SHP77 (cell line): ENCODE results near the gene LCAT.

Source experiments
- DNase-seq, 2 experiments: peaks; one replicate each; lab custom pipeline; 2025; lab: John Stamatoyannopoulos, UW

Gene LCAT

DNA sequence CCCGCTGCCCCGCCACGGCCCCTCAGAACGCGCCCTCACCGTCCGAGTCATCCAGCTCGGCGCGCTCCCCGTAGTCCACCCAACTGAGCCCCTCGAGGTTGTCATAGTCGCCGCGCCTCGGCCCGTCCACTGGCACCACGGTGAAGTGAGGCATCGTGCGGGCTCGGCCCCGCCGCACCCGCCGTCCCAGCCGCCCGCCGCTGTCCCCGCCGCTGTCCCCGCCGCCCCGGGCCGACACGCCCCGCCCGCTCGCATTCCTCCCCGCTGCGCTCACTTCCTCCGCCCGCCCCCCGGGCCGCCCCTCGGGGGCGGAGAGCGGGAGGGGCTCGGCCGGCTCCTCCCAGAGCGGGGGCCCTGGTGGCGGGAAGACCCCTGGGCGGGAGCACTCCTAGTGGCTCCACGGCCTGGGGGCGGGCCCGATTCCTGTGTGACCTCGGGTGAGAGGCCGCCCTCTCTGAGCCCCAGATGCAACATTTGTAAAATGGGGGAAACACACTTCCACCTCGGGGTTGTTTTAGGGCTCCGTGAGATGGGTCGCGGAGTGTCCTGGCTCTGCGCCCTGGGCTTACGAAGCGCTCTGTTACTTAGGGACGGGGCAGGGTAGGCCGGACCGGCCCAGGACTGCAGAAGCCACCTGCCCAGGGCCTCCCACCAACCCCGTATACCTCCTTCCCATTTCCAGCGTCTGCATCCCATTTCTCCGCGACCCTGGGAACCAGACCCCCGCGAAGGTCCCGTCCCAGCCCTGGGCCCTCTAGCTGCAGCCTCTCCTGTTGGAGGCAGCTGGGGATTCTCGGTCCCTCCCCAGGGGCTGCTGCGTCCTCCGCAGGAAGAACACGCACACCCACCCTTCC lies 24.7 kb upstream of the LCAT start, which contains the start of gene SLC12A4:
Gene SLC12A4 (minus strand): TSS at position 238 of the 854 bp plus-strand sequence. CDS start 84 bp downstream, at position 154.
- peak in 1 of 2 experiments; percentile 30 for DNase-seq

DNA sequence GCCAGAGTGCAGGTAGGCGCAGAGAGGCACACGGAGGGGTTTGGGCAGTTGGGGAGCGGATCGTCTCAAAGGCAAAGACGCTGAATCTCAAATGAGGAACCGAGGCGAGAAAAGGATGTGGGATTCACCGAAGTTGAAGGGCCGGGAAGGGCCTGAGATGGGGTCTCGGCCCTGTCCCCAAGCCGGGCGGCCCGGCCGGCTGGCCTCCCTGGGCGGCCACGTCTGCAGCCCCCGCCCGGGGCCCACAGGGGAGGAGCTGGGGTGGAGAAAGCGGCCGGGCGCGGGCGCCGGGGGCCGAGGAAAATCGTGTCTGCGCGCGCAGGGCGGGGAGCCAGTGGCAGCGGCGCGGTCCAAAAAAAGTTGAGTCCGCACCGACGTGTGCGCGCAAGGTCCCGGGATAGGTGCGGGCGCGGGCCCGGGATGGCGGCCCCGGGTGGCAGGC lies 24.1 kb upstream of the LCAT start:
- no peak for DNase-seq

DNA sequence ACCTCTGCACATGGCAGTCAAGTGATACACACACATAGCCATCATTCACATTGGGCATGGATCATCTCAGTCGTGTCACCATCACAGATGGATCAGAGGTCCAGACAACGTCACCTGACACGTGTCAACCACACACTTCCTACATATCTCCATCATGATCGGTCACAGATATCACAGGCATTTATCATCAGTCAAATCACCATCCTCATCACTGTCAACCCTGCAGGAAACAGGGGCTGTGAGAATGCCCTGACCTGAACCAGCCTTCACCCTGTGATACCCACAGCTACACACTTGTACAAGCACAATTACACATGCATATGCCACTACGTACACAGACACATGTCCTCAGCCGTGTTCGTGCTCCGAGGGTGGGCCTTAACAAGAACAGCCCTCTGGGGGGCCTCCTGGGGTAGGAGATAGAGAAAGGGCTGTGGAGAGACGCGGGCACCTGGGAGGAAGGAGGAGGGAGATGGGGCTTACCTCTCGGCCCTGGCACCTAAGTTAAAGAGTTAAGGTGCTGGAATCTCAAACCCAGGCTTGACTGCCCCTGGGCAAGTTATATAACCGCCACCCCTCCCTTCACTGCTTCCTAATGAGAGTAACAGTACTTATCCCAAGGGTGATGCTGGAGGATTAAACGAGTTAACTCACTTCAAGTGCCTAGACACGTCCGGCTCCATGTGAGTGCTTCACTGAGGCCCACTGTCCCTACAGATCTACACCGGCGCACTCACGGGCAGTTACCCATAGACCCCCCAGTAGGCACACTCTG lies 23.4 kb upstream of the LCAT start:
- no peak for DNase-seq

DNA sequence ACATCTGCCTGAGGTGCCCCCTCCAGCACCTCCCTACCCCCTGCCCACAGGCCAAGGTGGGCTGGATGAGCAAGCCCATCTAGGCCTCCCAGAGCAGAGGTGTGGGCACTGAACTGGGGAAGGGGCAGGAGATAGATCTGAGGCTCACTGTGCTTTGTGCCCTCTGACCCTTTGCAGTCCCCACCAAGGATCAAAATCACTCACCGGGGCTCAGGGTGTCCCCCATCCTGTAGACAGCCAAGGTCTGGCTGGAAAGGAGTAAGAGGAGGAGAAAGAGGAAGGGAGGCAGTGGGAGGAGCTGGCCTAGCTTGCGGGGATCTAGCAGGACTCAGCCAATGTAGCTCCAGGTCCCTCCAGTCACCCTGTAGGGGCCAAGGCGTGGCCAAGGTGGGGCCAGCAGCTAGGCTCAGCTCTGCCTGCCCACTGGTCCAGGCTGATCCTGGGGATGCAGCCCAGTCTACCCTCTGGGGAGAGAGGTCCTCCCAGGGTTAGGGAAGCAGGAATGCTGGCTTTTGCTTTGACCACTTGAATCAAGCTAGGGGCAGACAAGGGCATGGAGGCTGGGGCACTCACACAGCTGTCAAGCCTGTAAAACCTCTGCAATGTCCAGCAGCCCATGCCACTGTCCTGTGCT lies 22.7 kb upstream of the LCAT start:
- no peak for DNase-seq

DNA sequence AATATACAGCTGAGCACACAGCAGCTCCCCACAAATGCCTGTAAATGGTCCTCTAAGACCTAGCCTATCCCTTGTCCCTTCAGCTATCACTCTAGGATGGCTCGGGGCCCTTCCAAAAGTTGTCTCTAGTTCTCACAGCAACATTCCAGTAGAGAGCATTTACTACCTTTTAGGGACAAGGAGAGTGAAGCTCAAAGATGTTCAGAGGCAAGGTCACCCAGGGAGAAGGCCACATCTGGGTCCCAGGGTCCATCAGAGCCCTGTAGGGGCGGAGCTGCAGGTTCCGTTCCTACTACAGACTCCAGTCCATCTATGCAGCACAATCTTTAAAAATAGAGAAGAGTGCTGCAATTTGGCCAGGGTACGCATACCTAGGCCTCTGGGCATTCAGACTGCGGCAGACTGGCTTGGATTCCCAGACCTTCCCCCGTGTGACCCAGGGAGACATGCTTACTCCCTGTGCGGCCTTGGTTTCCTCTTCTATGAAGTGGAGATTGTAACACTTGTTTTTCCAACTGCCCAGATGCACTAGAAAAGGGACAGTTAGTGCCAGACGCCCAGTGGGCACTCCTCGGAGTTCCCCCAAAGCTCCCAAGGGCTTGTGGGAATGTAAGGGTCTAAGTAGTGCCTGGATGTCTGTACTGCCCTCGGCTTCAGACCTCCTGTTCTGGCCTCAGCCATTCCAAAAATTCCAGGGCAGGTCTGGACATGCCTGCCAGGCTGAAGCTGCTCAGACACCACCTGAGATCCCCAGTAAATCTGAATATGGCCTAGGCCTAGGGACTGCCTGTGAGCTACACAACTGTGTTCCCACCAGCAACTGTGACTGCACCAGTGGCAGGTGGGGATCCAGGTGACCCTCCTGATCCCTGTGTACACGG lies 22.0 kb upstream of the LCAT start:
- no peak for DNase-seq

DNA sequence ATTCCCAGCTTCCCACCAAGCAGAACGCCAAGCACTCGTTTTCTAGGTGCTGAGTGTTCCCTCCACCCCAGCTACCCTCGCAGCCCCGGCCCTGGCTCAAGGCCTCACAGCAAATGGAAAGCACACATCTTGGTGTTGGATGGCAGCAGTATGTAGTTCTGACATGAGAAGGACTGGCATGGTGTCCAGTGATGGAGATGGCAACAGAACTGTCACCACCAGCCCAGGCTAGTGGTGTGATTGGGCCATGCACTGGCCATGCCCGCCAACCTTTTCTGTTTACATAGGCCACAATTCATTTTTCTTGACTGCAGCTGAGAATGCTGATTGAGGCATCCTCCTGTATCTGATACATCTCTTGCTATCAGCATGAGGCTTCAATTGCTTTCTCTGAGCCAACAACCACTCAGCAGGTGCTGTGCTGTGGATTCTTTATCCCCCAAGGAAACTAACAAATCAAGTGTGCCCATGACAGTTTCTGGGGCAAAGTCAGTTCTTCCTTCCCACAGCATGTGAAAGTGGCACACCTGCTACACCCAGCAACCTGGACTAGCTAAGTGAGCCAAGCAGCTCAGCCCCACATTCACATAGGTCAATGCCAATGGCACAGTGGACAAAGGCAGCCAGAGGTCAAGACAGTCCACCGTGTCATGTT lies 20.7 kb upstream of the LCAT start:
- no peak for DNase-seq

DNA sequence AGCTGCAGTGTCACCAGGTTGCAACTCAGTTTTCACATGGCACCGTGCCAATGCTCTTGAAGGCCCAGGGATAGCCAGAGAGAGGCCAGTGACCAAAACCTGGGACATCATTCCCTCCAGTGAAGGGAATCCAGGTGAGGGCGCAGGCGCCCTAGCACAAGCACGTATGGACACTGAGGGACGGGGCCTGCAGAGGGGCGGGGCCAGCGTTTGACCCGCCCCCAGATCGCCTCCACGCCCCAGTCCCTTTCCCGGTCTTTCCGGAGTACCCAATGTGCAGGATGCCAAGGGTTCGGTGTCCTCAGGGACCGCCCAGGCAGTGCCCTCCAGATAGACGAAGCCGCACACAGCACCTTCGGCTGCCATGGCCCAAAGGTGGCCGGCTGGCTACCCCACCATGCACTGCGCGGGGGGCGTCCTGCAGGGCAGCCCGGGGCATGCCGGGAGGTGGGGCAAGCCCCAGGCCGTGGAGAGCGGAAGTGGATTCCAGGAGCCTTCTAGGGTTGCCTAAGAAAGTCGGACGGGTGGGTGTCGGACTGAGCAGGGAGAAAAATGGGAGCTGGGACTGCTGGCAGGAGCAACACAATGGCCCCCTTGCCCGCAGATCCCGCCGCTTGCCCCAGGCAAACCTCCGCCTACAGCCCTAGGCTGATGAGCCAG lies 19.9 kb upstream of the LCAT start:
- peak in 1 of 2 experiments; percentile 30 for DNase-seq

DNA sequence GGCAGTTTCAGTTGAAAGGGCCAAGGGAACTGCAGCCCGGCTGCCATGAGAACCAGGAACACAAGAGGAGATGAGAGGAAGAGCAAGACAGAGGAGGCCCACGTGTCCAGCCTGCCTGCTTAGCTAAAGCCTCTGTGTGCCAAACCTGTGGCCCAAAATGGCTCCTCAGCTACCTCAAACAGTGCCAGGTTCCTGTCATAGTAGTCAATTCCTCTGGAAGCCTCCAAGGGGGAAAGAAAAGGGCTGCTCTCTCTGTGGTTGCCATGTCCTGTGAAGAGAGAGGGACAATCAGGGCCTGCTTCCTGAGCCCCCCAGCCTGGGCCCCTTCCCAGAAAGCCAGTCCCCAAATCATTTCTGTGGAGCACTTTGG lies 19.4 kb upstream of the LCAT start:
- DNase-seq = no peak

DNA sequence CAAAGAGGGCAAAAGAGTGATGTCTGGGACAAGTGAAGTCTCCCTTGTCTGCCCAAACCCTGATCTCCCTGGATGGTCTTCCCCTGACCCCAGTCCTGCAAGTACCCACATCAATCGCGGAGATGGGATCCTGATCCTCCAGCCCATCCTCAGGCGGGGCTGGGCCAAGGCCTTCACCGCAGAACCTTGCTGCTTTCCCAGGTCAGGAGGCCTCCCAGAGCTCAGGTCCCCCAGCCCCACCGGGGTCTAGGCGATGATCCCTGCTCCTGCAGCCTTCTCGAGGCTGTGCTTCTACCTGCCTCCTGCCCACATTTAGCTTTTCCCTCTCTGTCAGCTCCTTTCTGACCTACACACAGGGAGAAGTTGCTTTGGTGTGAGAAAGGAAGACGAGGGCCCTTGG lies 18.2 kb upstream of the LCAT start:
- no peak for DNase-seq

DNA sequence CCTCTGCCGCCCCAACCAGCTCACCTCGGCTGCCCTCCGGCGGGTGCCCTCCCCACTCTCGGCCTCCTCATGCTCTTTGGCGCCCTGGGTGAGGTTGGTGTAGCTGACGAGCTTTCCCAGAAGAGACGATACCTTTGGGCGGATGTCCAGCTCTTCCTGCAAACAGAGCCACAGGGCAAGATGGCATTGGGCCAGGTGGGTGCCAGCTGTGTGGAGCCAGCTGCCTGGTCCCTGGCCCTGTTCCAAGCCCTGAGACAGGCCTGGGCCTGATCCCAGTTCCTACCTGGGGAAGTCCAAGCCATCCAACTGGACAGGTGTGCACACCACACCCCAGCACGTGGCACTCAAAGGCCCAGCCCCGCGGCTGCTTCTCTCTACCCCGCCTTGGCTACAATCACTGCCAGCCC lies 17.6 kb upstream of the LCAT start:
- DNase-seq = peak; percentile 90 to 95

DNA sequence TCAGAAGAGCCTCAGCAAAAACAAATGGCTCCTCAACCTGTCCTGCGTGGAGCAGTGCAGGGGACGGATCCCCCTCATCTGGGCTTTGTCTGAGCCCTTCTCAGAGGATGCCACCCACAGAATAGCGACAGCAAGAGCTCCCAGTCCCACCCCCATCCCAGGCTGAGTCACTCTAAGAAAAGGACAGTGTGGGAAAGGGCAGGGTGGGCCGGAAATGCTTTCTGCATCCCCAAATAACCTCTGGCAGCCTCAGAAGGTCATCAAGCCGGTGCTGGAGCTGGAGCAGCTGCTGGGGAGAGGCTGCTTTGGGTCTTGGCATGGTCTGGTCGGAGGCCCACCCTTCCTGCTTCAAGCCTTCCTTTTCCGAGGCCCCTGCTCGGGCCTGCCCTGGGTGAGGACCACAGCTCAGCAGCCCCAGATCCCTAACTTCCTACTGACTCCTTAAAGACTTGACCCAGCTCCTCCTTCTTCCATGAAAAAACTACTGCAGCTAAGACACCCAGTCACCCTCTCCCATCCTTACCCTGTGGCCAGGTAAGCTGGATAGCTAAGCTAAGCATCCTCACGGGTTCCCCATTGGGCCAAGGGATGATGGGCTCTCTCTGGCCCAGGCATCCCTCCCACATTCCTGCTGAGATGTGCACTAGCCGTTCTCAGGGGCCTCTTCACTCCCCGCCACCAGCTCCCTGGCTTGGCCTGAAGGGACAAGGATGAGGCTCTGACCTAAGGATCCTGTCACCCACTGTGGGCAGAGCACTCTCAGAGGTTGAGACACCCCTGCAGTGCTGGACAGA lies 15.8 kb upstream of the LCAT start:
- DNase-seq = peak in 1 of 2 experiments; percentile 75

DNA sequence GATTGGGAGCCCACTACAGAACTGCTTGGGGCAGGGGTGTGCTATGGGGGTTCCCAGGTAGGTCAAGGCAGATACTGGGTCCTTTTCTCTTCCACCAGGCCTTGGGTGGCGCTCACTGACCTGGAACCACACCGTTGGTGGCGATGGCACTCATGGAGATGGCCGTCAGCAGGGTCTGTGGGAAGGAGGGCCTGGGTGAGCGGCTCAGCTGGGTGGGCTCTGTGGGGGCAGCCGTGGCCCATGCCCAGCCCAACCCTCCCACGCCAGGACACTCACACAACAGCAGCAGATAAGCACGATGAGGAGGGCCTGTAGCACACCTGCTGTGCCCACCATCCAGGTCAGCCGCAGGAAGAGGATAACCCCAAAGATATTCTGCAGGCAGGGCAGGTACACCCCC lies 13.7 kb upstream of the LCAT start:
- no peak for DNase-seq

DNA sequence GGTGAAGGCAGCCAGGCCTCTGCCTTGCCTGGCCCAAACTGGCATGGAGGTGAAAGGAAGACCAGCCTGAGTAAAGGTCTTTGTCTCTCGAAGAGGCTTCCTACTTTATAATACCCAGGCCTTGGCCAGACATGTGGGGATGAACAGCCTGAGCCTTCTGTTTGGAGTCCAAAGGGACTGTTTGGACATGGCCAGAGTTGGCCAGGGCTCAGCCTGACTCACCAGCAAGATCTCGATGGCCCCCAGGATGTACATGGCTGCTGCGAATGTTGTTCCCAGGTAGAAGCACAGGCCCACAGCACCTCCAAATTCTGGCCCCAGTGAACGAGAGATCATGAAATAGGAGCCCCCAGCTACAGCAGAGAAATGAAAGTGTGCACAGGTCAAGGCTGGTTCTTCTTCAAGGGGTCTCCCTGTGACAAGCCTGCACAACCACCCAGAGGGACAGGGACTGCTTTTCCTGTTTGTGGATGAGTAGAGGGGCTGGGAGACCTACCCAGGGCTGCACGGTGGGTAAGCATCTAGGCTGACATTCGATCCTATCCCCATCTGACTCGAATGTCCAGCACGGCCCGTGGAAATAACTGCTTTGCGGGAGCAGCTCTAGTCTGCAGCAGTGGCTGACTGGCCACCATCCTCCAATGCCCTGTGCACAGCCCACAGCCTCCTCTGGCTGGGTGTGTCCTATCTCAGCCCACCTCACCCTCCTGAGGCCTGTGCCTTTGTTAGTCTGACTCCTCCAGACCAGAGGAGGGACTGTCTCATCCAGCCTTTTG lies 10.7 kb upstream of the LCAT start:
- DNase-seq = no peak

DNA sequence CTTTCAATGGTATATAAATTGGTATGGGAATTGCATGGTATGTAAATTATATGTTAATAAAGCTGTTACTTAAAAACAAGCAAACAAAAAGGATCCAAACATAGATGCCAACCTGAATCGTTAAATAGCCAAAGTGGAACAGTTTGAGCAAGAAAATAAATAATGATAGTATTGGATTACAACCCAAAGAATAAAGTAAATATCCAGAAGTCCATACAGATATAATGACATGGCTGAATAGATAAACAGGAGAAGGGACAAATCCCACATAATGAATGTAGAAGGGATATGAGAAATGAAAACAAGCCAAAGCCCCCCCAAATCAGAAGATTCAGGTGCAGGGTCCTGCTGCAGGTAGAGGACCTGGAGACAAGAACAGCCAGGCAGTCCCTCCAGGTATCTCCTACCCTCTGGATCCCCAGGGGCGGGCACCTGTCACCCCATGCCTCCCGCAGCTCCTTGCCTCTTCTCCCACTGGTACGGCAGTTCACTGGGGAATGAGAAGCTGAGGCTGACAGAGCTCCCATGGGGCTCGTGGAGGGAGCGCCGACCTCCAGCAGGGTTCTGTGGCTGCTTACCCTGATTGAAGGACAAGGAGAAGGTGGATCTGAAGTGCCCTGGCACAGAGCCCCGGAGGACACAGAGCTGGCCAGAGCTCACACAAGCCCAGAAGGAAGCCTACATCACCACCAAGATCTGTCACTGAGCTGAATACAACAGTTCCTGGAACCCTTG lies 9.9 kb upstream of the LCAT start:
- DNase-seq = no peak

DNA sequence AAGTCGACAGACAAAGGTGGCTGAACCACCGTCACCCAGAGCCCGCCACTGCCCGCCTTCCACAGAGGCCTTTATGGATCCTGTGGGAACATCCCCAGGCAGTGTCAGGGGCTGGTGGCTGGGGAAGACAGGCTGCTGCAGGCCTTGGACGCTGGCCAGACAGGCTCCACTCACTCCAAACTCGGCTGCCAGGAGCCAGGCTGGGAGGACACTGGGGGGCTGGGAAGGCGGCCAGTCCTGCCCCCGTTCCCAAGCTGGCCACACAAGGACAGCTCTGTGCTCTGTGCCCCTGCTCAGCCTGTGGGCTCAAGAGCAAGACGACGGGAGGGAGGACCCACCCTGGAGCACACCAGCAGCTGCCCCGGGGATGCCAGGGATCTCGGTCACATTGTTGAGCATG lies 7.6 kb upstream of the LCAT start:
- no peak for DNase-seq

DNA sequence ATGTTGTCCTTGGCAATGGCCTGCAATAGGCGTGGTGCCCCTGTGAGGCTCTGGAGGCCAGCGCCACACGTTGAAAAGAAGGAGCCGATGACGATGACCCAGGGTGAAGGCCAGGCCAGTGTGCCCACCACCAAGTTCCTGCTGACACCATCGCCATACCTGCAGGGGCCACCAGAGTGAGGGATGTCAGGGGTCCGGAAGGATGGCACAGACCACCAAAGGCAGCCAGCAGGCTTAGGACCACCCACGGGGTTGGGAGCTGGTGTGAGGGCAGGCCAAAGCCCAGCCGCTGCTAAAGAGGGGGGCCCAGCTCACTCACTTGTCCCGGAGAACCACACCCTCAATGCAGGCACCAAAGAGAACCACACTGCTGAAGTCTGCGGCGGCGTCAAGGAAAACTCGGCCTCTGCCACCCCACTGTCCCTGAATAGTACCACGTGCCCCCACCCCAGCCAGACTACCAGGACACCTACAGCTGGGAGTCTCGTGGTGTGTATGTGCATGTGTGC lies 6.5 kb upstream of the LCAT start:
- DNase-seq = no peak

DNA sequence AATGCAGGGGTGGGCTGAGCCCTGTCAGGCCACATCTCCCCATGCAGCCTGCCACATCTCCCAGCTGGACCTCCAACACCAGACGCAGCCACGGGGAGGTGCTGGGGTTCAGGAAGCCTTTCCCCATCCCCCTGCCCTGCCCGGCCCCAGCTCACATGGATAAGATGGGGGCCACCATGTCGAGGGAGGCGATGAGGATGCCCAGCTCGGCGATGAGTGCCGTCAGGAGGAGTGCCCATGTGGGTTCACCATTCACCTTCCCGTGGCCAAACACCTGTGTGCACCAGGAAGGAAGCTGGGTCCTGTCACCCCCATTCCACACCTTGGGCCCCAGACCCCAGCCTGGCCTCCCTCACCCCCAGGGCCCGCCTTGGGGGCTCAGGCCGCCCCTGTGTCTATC lies 5.7 kb upstream of the LCAT start:
- no peak for DNase-seq

DNA sequence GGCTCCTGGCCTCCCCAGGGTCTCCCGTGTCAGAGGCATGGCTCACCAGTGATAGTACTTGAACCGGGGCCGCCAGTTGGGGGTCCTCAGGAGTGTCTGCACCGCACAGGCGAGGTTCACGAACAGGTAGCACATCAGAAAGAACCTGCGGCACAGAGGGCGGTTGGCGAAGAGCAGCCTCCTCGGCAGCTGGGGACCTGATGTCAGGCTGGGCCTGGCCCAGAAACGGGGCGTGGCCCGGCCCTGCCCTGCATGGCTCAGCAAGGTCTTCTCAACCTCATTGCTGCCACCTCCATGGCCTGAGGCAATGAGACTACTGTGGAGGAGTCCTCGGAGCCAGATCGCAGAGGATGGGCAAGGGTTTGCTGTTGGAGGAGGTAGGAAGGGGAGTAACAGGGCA lies 4.1 kb upstream of the LCAT start:
- DNase-seq = no peak
